Ovary (tissue), 3 donors: ENCODE results near the gene ADGRG3.

Experiments used
- CTCF ChIP-seq, 3 donors: fragments of 450-650 bp in 2 of 3; fragments of 200-600 bp in 1 of 3; IDR thresholded peaks; one replicate each; pipeline versions ENCODE4 v1.5.1 to v1.8.0; 2016 to 2022; ENCODE audit warnings: antibody characterized with exemption in 3 of 3, mild to moderate bottlenecking in 1 of 3
- POLR2A ChIP-seq: fragments of 450-650 bp; IDR thresholded peaks from one replicate; pipeline ENCODE4 v1.6.1; 2017; ENCODE audit warnings: antibody characterized with exemption, mild to moderate bottlenecking, moderate library complexity
- donor health status: DM: no; HTN: no; CAD: no.

- TF ChIP-seq CTCF (IDR thresholded peaks at IDR 0.05) (no peak), POLR2A (no peak)
Observed at GRCh38 chr16:57624044-57624688, 43.9 kb upstream of the ADGRG3 start.
